ENCODE measurements around the gene PMM1. TPM values are rescaled to one million over a fixed set of nuclear protein-coding genes. Genes with fewer than 3 reads are reported as not detected.

PMM1 gene
- polyA plus RNA-seq, 1 donor (not counting 4 experiments of a cell fraction or from before 2014, with no cell fraction given), result 39.6 TPM

GRCh38 chr22:41584881-41585280 is 4.8 kb downstream of the PMM1 start:
- TF ChIP-seq CTCF (optimal IDR thresholded peaks at IDR 0.05 in 1 of 3, IDR thresholded peaks at IDR 0.05 in 1 of 3, conservative IDR thresholded peaks at IDR 0.05 in 1 of 3; ENCODE audit: extremely low read depth in 1 of 3, insufficient read depth in 2 of 3, low read length in 3 of 3) (no peak), EZH2 (IDR thresholded peaks at IDR 0.05; ENCODE audit: low read length) (no peak)

GRCh38 chr22:41582694-41583093 is 6.9 kb downstream of the PMM1 start:
- no peak for TF ChIP-seq CTCF (optimal IDR thresholded peaks at IDR 0.05 in 1 of 3, IDR thresholded peaks at IDR 0.05 in 1 of 3, conservative IDR thresholded peaks at IDR 0.05 in 1 of 3; ENCODE audit: extremely low read depth in 1 of 3, insufficient read depth in 2 of 3, low read length in 3 of 3)
- no peak for TF ChIP-seq EZH2 (IDR thresholded peaks at IDR 0.05; ENCODE audit: low read length)
- peaks cover 16 to 29% of the 10 kb centered on the region in 2 experiments for H3K36me3 ChIP-seq (ENCODE audit: control insufficient read depth in 2 of 2, extremely low read depth in 1 of 2, insufficient read depth in 2 of 2, low read length in 2 of 2)
- dilution Hi-C loops (cut with MboI; ENCODE audit: extremely low pct_ligation_motif_present, low sequenced_read_pairs), result no loop called here

More at GRCh38 chr22:41584881-41585280, 4.8 kb downstream of the PMM1 start:
- Histone ChIP-seq H3K36me3 (ENCODE audit: control insufficient read depth in 2 of 2, extremely low read depth in 1 of 2, insufficient read depth in 2 of 2, low read length in 2 of 2) (peaks cover 8 to 15% of the 10 kb centered on the region in 2 experiments), H4K20me1 (ENCODE audit: control insufficient read depth, extremely low read depth, insufficient read depth, low read length) (no peaks in the 10 kb centered on the region), H3K27me3 (ENCODE audit: control insufficient read depth, extremely low read depth, insufficient read depth, low read length) (no peaks in the 10 kb centered on the region), H2AFZ (ENCODE audit: control insufficient read depth, low read length) (no peak overlapping the region), H3K27ac (ENCODE audit: control insufficient read depth, insufficient read depth, low read length) (no peak overlapping the region), H3K4me2 (ENCODE audit: control insufficient read depth, extremely low read depth, insufficient read depth, low read depth, low read length) (no peak overlapping the region), H3K79me2 (ENCODE audit: control insufficient read depth, insufficient read depth, low read length) (peaks cover 13% of the 10 kb centered on the region), H3K4me3 (ENCODE audit: control insufficient read depth in 2 of 3, extremely low read depth in 1 of 3, insufficient read depth in 2 of 3, low read depth in 1 of 3, low read length in 3 of 3) (no peak overlapping the region), H3K9me3 (ENCODE audit: control insufficient read depth, low read depth, low read length) (no peaks in the 10 kb centered on the region), H3K9me1 (ENCODE audit: control insufficient read depth, extremely low read depth, insufficient read depth, low read length) (no peaks in the 10 kb centered on the region), H3K9ac (ENCODE audit: control insufficient read depth, extremely low read depth, insufficient read depth, low read length) (no peak overlapping the region), H3K4me1 (ENCODE audit: control insufficient read depth, extremely low read depth, insufficient read depth, low read length) (peaks cover 6% of the 10 kb centered on the region)
- FAIRE-seq (no peak), DNase-seq (ENCODE audit: low read depth, low spot score) (no peak)
- dilution Hi-C loops (cut with MboI; ENCODE audit: extremely low pct_ligation_motif_present, low sequenced_read_pairs), result no loop called here

More at GRCh38 chr22:41582694-41583093, 6.9 kb downstream of the PMM1 start:
- no peak for FAIRE-seq
- Histone ChIP-seq H3K9me3 (ENCODE audit: control insufficient read depth, low read depth, low read length) (no peaks in the 10 kb centered on the region), H2AFZ (ENCODE audit: control insufficient read depth, low read length) (no peak overlapping the region), H3K9ac (ENCODE audit: control insufficient read depth, extremely low read depth, insufficient read depth, low read length) (no peak overlapping the region), H3K27ac (ENCODE audit: control insufficient read depth, insufficient read depth, low read length) (no peak overlapping the region), H3K27me3 (ENCODE audit: control insufficient read depth, extremely low read depth, insufficient read depth, low read length) (no peaks in the 10 kb centered on the region), H3K4me2 (ENCODE audit: control insufficient read depth, extremely low read depth, insufficient read depth, low read depth, low read length) (no peak overlapping the region), H3K79me2 (ENCODE audit: control insufficient read depth, insufficient read depth, low read length) (no peaks in the 10 kb centered on the region), H4K20me1 (ENCODE audit: control insufficient read depth, extremely low read depth, insufficient read depth, low read length) (no peaks in the 10 kb centered on the region), H3K4me1 (ENCODE audit: control insufficient read depth, extremely low read depth, insufficient read depth, low read length) (no peaks in the 10 kb centered on the region), H3K4me3 (ENCODE audit: control insufficient read depth in 2 of 3, extremely low read depth in 1 of 3, insufficient read depth in 2 of 3, low read depth in 1 of 3, low read length in 3 of 3) (no peak overlapping the region), H3K9me1 (ENCODE audit: control insufficient read depth, extremely low read depth, insufficient read depth, low read length) (no peaks in the 10 kb centered on the region)
- DNase-seq (ENCODE audit: low read depth, low spot score), result no peak
